Caki2 (cell line): Measurements from ENCODE around the gene SUN1. TPM values are rescaled to one million over a fixed set of nuclear protein-coding genes. Genes with fewer than 3 reads are reported as not detected.
"Not testable (repeated sequence)": the region's sequence is repeated elsewhere in the genome, so short reads cannot be mapped to it uniquely, and the experiment has no call there.

ENCODE experiments used
- DNase-seq: peaks from one replicate; pipeline ENCODE4 v3.0.0-alpha.2; 2015; ENCODE audit warnings: low read depth
- in situ Hi-C: cut with HindIII; loops from 2 replicates; pipeline ENCODE4 v1.10.0; 2016; ENCODE audit warnings: low sequenced_read_pairs, low pct_unique_long_range_greater_than_20kb, mixed read lengths
- total RNA-seq: library from RNA; depleted of rRNA; stranded (reverse); fragments of >200 nt; shearing (Covaris generic); gene quantifications from 2 replicates; pipeline ENCODE4 v1.2.3, GENCODE V29; 2014; ENCODE audit warnings: low replicate concordance

Gene SUN1
- total RNA-seq, 1 experiment from 2014 or later = 111 TPM

DNA sequence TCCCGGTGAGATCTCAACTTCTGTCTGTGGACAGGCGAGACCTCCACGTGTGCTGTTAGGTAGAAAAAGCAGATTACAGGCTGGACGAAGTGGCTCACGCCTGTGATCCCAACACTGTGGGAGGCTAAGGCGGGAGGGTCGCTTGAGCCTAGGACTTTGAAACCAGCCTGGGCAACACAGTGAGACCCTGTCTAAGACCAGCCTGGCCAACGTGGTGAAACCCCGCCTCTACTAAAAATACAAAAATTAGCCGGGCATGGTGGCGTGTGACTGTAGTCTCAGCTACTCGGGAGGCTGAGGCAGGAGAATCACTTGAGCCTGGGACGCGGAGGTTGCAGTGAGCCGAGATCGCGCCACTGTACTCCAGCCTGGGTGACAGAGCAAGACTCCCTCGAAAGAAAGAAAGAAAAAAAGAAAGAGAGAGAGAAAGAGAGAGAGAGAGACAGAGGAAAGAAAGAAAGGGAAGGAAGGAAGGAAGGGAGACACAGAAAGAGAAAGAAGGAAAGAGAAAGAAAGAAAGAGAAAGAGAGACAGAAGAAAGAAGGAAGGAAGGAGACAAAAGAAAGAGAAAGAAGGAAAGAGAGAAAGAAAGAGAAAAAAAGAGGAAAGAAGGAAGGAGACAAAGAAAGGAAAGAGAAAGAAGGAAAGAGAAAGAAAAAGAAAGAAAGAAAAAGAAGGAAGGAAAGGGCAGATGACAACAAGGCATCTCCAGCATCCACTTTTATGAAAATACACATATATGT is 29.6 kb upstream of the SUN1 start:
- no peak for DNase-seq
- in situ Hi-C loops = no loop called here

DNA sequence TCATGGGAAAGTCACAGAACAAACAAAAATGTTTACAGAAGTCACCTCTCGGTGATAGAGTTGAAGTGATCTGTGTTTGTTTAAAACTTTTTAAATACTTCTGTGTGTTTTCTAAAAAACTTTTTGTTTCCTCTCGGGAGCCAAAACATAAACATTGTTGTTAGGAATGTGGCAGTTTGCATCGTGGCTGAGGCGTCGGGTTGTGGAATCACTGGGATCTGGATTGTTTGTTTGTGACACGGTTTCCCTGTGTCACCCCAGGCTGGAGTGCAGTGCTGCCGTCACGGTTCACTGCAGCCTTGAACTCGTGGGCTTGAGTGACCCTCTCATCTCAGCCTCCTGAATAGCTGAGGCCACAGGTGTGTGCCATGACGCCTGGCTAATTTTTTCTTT is 29.0 kb upstream of the SUN1 start:
- DNase-seq = peak; percentile 18
- in situ Hi-C loops = no loop called here

DNA sequence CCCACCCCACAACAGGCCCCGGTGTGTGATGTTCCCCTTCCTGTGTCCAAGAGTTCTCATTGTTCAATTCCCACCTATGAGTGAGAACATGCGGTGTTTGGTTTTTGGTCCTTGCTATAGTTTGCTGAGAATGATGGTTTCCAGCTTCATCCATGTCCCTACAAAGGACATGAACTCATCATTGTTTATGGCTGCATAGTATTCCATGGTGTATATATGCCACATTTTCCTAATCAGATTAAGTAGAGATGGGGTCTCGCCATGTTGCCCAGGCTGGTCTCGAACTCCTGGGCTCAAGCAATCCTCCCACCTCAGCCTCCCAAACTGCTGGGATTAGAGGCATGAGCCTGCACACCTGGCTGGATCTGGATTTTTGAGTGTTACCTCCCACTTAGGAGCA is 28.5 kb upstream of the SUN1 start:
- DNase-seq, in situ Hi-C loops: not testable (repeated sequence)

DNA sequence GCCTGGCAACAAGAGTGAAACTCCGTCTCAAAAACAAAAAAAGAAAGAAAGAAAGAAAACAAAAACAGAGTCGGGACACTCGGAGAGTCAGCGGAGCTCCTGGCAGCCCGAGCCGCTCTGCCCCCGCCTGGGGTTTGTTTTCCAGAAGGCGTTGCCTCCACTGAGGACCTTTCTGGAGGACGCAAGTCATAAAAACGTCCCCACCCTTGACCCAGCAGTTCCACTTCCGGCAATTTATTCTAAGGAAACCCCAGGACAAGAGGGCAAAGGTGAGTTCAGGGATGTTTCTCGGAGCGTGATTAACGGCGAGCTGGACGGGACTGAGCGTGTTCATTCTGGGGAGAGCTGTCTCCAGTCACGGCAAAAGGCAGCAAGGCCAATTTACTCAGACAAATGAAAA is 27.0 kb upstream of the SUN1 start:
- DNase-seq = no peak
- in situ Hi-C loops = no loop called here

DNA sequence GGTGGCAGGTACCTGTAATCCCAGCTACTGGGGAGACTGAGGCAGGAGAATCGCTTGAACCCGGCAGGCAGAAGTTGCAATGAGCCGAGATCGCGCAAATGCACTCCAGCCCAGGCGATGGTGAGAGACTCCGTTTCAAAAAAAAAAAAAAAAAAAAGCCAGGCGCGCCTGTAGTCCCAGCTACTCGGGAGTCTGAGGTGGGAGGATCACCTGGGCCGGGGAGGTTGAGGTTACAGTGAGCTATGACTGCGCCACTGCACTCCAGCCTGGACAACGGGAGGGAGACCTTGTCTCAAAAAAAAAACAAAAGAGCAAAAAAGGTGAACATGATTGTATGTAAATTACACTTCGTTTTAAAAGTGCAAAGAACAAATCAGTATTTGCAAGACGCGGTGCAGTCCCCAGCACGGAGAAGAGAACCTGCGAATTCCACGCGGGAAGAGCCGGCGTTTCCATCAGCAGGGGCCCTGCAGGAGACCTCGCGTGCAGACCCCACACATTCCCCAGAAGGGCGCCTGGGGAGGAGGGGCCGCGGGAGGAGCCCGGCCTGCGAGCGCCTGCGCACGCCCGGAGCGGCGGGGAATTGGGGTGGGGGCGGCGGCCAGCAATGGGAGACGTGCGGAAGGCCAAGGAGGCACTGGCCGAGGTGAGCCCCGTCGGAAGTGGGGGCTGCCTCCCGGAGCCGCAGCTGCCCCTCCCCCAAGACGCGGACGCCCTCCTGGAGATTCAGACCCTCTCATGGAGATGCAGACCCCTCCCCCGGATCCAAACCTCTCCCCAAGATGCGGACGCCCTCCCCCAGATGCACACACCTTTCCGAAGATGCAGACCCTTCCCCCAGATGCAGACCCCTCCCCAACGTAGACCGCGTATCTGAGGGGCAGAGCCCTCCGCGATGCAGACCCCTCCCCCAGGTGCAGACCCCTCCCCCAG is 16.7 kb upstream of the SUN1 start:
- no peak for DNase-seq
- in situ Hi-C loops = no loop called here

DNA sequence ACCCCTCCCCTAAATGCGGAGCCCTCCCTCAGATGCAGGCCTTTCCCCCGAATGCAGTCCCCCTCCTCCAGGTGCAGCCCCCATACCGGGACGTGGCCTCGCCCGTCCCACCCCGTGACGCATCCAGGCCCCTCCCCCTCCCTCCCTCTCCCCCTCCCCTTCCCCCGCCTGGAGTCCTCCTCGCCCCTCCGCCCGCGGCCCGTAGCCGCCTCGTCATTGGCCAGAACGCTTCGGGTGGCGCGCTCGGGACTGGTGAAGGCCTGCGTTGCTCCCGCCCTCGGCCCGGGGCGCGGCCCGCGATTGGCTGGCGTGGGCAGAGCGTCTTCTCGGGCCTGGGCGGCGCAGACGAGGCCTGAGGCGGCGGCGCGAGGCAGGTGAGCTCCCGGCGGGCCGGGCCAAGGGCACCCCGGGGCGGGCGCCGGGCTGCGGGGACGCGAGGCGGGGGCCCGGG is 16.0 kb upstream of the SUN1 start:
- DNase-seq = peak; percentile 94
- in situ Hi-C loops = no loop called here

DNA sequence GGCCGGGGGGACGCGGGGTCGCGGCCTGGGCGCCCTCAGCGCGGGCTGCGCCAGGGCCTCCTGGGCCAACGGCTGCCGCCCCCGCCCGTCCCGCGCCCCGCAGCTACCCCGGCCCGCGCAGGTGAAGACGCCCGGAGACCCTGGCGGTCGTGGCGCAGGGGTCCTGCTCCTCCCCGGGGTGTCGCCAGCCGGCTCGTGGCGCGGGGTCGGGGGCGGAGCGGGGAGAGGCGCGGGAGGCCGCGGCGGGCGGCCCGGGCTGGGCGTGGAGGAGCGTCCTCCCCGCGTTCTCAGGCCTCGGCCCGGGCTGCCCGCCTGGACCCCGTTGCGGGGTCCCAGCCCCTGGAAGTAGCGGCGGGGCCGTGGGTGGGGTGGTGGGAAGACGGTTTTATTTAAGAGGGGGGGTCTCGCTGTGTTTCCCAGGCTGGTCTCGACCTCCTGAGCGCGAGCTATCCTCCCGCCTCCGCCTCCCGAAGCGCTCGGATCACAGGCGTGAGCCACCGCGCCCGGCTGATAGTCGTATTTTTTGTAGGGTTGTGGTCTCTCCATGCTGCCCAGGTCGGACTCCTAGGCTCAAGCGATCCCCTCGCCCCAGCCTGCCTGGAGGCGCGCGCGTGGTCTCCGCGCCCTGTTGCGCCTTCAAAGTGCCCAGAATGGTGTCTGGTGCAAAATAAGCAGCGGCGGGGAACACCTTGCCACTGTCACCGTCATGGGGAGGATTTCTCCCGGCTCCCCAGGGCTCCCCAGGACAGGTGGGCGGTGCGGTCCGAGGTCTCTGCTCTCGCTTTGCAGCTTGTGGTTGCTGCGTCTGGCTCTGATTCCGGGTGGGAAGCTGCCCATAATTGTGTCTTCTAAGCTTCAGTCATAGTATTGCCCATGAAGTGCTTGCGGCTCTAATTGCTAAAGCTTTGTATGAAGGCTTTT is 15.3 kb upstream of the SUN1 start:
- in situ Hi-C loops = no loop called here
- no peak for DNase-seq

DNA sequence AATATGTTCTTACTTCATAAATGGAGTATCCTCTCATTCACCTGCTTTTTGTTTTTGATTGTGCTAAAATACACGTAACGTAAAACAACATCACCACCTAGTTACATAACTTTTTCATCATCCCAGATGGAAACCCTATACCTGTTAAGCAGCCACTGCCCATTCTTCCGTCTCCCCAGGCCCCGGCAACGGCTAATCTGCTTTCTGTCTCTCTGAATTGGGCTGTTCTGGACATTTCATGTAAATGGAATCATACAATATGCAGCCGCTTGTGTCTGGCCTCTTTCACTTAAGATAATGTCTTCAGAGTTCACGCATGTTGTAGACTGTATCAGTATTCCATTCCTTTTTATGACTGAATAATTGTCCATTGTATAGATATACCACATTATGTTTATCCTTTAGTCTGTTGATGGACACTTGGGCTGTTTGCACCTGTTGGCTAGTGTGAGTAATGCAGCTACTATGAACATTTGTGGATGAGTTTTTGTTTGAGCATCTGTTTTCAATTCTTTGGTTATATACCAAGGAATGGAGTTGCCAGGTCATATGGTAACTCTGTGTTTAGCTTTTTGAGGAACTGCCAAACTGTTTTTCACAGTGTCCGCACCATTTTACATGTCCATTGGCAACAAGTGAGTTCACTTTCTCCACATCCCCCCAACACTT is 14.1 kb upstream of the SUN1 start:
- in situ Hi-C loops = no loop called here
- DNase-seq = no peak

DNA sequence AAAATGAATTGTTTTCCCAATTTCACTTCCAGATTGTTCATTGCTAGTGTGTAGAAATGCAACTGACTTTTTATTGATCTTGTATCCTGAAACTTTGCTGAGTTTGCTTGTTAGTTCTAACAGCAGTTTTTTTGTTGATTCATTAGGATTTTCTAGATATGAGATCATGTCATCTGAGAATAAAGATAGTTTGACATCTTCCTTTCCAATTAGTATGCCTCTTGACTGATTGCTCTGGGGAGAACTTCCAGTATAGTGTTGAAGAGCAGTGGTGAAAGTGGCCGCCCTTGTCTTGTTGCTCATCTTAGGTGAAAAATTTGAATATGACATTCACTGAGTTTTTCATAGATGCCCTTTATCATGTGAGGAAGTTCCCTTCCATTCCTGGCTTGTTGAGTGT is 11.9 kb upstream of the SUN1 start:
- no peak for DNase-seq
- in situ Hi-C loops = no loop called here

DNA sequence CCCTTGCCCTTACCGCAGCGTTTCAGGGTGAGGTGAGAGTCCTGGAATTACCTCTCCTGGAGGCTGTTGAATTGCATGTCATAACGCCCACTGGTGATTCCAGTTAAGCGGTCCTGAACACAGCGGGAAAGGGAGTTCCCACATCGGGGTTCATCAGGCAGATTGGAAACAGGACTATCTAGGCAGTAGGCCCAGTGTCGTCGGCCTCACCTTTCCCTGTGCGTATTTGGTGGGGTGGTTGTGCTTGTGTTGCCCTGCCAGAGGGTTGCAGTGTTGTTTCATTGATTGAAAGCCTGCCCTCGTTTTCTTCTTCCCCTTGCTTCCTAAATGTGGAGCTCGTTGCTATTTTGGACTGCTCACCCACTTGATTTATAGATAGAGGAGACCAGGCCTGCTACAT is 10.6 kb upstream of the SUN1 start:
- in situ Hi-C loops = no loop called here
- no peak for DNase-seq

DNA sequence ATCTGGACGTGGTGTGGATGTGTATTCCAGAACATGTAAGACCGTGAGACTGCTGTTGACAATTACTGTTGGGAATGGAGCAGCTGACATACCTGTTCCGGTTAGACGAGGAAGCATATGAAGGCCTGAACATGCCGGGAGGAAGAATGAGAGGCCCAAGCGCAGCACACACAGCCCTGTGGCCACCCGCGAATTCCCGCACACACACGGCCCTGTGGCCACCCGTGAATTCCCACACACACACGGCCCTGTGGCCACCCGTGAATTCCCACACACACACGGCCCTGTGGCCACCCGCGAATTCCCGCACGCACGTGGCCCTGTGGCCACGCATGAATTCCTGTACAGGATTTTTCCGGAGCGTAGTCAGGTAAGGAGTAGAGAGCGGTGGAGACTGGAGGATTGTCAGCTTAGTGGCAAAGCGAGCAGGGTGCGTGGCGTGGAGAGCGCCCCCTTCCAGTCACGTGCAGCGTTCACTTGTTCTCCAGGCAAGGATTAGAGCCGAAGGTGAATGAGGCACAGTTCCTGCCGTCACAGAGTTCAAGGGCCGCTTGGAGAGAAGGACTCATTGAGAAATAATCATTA is 9.5 kb upstream of the SUN1 start:
- DNase-seq = no peak
- in situ Hi-C loops = no loop called here

DNA sequence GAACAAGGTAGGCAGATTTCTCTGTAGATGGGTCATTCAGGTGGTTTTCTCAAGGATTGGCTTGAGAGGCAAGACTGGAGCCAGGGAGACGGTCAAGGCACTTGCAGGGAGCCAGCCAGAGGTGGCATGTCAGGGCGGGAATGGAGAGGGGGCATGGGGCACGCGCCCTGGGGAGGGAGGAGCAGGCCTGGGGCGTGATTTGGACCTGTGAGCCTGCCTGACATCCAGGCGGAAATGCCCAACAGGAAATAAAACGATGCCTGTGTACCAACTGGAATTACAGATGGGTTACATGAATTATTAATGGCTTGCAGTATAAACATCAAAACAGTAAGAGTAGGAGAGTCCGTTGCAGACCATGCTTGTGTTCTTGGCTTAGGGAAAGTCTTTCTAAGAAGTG is 8.6 kb upstream of the SUN1 start:
- in situ Hi-C loops = no loop called here
- no peak for DNase-seq

DNA sequence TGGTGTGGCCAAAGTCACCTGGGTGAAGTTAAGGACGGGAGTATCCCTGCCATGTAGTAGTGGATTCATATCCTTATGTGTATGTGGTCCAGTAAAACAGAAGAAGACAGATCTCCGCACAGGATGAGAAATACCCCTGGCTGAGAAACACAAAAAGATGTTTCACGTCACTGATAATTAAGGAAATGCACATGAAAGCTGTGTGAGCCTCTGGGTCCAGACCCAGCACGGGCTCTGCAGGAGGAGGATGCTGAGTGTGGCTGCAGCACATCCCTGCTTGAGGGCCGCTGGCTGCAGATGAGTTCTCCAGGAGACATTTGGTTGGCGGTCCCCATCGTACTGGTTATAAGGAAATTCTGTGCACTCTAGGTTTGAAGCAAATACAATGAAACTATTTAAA is 8.2 kb upstream of the SUN1 start:
- in situ Hi-C loops = no loop called here

DNA sequence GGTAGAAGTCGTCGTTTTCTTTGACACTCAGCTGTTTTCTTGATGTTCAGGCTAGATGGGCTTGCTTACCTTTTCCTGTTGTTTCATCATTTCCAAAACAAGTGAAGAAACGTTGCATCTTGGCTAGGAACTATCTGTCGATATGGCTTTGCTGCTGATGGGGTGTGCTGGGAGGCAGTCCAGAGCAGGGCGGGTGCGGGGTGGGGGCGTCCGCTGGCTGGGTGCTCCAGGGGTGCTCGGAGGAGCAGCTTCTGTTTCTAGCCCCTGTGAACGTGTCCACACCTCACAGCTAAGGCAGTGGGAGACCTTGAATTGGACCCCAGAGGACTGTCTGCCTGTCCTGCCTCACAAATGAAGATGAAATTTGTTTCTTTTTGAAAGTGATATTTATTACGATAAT is 7.6 kb upstream of the SUN1 start:
- no peak for DNase-seq
- in situ Hi-C loops = no loop called here

More for the DNA sequence above, 8.2 kb upstream of the SUN1 start:
- no peak for DNase-seq

DNA sequence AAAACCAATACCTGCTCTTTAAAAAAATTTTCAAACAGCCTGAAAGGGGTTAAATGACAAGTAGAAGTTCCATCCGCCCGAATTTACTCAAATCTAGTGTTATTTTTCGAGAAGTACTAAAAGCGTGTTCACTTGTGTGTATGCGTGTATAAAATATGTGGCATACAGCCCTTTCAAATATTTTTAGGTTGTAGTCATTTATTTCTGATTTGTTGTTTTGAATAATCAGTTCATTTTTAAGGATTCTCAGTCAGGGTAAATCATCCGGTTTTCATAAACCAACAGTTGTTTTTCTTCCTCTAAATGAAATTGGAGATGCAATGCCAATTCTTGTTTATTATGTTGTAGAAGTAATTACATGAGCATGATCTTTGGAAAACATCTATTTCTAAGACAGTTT is 6.9 kb upstream of the SUN1 start:
- DNase-seq = no peak
- in situ Hi-C loops = no loop called here

DNA sequence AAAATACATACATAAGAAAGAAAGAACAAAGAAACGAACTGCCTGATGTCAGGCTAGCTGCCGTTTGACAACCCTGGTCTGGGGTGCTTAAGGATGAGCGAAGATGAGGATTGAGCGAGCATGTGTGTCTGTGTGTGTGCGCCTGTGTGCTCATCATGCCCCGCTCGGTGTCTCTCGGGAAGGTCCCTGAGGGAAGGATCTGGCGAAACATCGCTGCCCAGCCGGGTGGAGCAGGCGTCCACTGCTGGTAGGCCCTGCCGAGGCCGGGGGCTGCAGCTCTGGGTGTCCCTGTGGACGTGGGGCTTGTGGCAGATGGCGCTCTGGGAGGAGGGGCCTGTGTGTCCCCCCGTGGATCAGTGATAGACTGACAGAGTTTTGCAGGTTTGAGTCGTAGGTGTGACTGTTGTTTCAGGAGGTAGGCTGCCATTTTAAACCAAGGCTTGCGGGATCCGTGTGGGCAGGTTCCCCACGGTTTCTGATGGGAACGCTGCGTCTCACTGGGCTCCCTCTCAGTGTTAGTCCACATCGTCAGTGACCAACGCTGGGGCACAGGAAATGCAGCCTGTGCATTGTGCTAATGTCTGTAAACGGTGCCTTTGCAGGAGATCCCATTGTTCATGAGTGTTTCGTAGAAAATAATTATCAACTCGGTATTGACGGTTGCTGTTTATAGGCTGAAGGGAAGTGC is 5.9 kb upstream of the SUN1 start:
- DNase-seq = no peak
- in situ Hi-C loops = no loop called here
